Measurements from ENCODE around the gene RRH. TPM values are rescaled to one million over a fixed set of nuclear protein-coding genes. Genes with fewer than 3 reads are reported as not detected.
A peak's percentile ranks its signal among the peaks of the same experiment; 100 is the strongest.
"Not testable (repeated sequence)": the region's sequence is repeated elsewhere in the genome, so short reads cannot be mapped to it uniquely, and the experiment has no call there.

The RRH gene
- total RNA-seq (2014; rRNA removed; shearing (Covaris generic)) = 0.52 TPM in 1 of 2 replicates, not detected in the other

- no peak for DNase-seq (ENCODE audit: low spot score)
Observed at GRCh38 chr4:109827672-109828071, at the start of gene RRH. RRH (plus strand) TSS chr4:109827972; CDS start chr4:109828028, 56 bp downstream.

- DNase-seq (ENCODE audit: low spot score) = not testable (repeated sequence)
Observed at GRCh38 chr4:109782092-109782491, 45.7 kb upstream of the RRH start.

GRCh38 chr4:109786846-109787245, 40.9 kb upstream of the RRH start:
- DNase-seq (ENCODE audit: low spot score) = no peak

- DNase-seq (ENCODE audit: low spot score) = no peak
Observed at GRCh38 chr4:109787807-109788206, 40.0 kb upstream of the RRH start.

GRCh38 chr4:109795059-109795458, 32.7 kb upstream of the RRH start:
- DNase-seq (ENCODE audit: low spot score) = no peak

GRCh38 chr4:109798866-109799265, 28.9 kb upstream of the RRH start:
- DNase-seq (ENCODE audit: low spot score) = no peak

GRCh38 chr4:109801099-109801789, 26.5 kb upstream of the RRH start:
- no peak for DNase-seq (ENCODE audit: low spot score)

- peak; percentile 36 for DNase-seq (ENCODE audit: low spot score)
Observed at GRCh38 chr4:109801895-109802319, 25.9 kb upstream of the RRH start, which contains the start of gene CFI. CFI (minus strand) TSS chr4:109801999; CDS start chr4:109801971, 28 bp downstream.

GRCh38 chr4:109803924-109804571, 23.7 kb upstream of the RRH start:
- DNase-seq (ENCODE audit: low spot score) = peak; percentile 46

- no peak for DNase-seq (ENCODE audit: low spot score)
Observed at GRCh38 chr4:109809655-109810054, 18.1 kb upstream of the RRH start.

GRCh38 chr4:109810552-109811387, 17.0 kb upstream of the RRH start:
- DNase-seq (ENCODE audit: low spot score) = no peak

- DNase-seq (ENCODE audit: low spot score) = no peak
Observed at GRCh38 chr4:109811707-109812106, 16.1 kb upstream of the RRH start.

- peak; percentile 90 for DNase-seq (ENCODE audit: low spot score)
Observed at GRCh38 chr4:109815151-109816081, 12.4 kb upstream of the RRH start, which contains the start of gene GAR1. GAR1 (plus strand) TSS chr4:109815762; CDS start chr4:109816165, 403 bp downstream.

GRCh38 chr4:109816082-109816442, 11.7 kb upstream of the RRH start:
- DNase-seq (ENCODE audit: low spot score) = no peak

GRCh38 chr4:109816894-109817293, 10.9 kb upstream of the RRH start:
- DNase-seq (ENCODE audit: low spot score) = no peak

- DNase-seq (ENCODE audit: low spot score) = no peak
Observed at GRCh38 chr4:109818268-109818667, 9.5 kb upstream of the RRH start.

- DNase-seq (ENCODE audit: low spot score) = no peak
Observed at GRCh38 chr4:109820563-109820962, 7.2 kb upstream of the RRH start.

- DNase-seq (ENCODE audit: low spot score) = no peak
Observed at GRCh38 chr4:109821185-109821584, 6.6 kb upstream of the RRH start.

GRCh38 chr4:109826719-109827118, 1.1 kb upstream of the RRH start:
- DNase-seq (ENCODE audit: low spot score) = peak; percentile 2

GRCh38 chr4:109833756-109834155, 6.0 kb downstream of the RRH start:
- no peak for DNase-seq (ENCODE audit: low spot score)

- no peak for DNase-seq (ENCODE audit: low spot score)
Observed at GRCh38 chr4:109836985-109837384, 9.2 kb downstream of the RRH start.

Data from A172 (cell line).